ENCODE data around the gene SLC22A13.
"Not testable (repeated sequence)": the region's sequence is repeated elsewhere in the genome, so short reads cannot be mapped to it uniquely, and the experiment has no call there.

Gene SLC22A13

GRCh38 chr3:38264779-38265178 lies 833 bp upstream of the SLC22A13 start:
- no peak for DNase-seq

- DNase-seq = no peak
Measured at GRCh38 chr3:38266810-38267209, 1.2 kb downstream of the SLC22A13 start.

- no peak for DNase-seq
Measured at GRCh38 chr3:38267662-38268061, 2.0 kb downstream of the SLC22A13 start.

GRCh38 chr3:38268087-38268486 lies 2.5 kb downstream of the SLC22A13 start:
- no peak for DNase-seq

- no peak for DNase-seq
Measured at GRCh38 chr3:38268522-38268921, 2.9 kb downstream of the SLC22A13 start.

DNA sequence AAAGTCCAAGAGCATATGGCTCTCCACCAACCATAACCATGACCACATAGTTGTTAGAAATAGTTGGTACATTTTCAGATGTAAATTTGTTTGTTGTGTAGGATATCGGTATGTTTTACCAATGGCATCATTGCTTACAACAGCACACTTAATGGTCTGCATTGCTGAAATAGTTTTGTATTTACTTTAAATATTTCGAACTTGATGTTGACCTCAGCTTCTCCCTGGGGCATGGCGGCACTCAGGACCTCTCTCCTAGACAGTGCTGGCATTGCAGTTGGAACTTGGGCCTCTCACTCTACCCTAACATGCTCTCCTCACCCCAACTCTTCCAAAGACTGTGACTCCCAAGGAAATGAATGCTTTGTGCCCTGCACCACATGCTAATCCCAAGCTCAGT lies 5.0 kb downstream of the SLC22A13 start:
- DNase-seq = no peak

DNA sequence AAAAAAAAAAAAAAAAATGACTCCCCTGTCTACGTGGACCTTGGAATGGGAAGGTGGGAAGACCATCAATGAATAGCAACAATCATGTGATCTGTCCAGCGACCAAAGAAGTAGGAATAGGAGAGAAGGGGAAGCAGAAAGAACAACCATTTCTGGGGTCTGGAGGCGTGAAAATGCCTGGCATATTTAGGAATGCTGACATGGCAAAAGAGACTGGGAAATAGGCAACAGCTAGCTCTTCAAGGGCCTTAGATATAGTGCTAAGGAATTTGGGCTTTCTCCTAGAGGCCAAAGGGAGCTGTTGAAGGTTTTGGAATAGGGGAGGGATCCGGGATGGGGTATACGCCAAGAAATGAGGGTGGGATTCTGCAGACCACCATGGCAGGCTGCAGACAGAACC lies 5.9 kb downstream of the SLC22A13 start:
- DNase-seq = no peak

GRCh38 chr3:38274864-38275649 lies 9.4 kb downstream of the SLC22A13 start:
- DNase-seq = no peak

GRCh38 chr3:38275658-38276057 lies 10.0 kb downstream of the SLC22A13 start:
- DNase-seq = no peak

DNA sequence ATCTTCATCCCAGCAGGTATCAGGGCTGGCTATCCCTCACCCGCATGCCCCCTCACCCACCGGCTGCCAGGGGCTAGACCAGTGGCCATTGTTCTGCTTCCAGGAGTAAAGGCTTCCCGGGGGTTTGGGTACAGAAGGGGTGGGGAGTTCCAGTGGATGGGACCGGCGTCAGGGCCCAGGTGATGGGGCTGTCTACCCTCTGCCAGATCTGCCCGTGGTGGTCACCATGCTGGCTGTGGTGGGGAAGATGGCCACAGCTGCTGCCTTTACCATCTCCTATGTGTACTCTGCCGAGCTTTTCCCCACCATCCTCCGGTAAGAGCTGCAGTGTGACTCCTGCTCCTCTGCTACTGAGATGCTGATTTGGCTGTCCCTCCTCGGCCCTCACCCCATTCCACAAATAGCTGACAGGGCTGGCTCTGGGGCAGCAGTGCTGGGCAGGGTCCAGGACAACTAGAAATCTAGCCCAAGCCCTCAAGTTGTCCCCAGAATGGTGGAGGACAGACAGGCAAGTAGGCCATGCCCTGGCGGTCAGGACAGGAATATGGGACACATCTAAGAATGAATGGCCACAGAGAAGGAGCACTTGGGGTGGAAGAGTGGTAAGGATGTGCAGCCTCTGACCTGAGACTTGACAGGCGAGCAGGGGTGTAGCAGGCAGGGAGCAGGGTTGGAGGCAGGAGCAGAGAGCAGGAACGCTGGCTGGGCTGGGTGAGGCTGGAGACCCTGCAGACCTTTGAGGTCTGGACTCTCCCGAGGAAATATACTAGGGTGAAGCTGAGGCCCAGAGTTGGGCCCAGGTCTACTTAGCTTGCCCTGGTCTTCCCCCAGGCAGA lies 10.7 kb downstream of the SLC22A13 start:
- no peak for DNase-seq

GRCh38 chr3:38276917-38277630 lies 11.5 kb downstream of the SLC22A13 start:
- no peak for DNase-seq

- DNase-seq = no peak
Measured at GRCh38 chr3:38278841-38279240, 13.2 kb downstream of the SLC22A13 start.

DNA sequence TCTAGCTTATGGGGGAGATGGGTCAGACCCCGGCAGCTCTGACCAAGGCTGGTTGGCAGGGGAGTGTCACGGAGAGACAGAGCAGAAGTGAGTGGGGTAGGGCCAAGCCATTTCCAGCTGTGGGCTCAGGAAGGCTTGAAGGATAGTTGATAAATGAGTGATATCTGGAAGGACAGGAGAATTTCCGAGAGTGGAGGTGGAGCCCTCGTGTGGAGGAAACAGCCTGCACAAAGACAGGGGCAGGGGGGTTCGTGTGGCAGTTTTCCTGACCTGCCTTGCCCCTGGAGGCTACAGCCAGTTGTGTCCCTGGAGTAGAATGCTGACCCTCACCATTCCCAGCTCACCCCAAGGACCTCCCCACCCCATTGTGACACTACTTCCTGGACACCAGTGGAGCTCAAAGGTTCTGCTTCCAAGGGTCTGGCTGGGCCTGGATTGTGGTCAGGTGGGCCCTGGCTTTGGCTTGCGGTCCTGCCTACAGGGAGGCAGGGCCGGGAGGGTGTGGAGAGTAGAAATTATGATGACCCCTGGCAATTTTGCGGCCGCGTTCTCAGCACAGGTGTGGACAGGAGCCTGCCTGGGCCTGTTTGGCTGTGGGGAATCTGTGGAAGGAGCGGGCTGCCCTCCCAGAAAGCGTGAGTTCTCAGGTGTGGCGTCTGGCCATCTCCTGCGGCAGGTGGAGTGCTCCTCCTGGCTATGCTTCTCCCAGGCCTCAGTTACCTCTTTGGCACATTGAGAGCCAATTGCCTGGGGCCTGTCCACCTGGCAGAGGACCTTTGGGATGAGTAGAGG lies 16.5 kb downstream of the SLC22A13 start, which contains the start of gene SLC22A14:
TSS of gene SLC22A14 (plus strand) at position 400 of the 792 bp plus-strand sequence. CDS start 23,733 bp downstream, outside the sequence.
- no peak for DNase-seq

GRCh38 chr3:38283810-38284755 lies 18.5 kb downstream of the SLC22A13 start:
- DNase-seq = no peak

DNA sequence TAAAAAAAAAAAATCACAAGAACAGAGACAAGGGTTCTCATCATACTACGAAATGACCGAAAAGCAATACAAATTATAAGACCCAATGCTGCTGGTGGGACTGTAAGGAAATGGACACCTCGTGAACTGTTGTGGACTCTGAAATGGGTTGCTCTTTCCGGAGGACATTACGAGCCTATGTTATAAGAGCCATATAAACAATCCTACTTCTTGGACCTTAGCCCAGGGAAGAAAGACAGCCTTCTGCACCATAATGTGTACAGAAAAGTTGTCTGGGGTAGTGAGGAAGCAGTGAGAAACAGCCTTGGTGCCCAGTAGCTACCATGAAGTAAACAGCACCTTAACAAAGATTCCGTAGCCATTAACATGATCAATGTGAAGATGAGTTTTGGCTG lies 19.1 kb downstream of the SLC22A13 start:
- DNase-seq = no peak

GRCh38 chr3:38289286-38290217 lies 23.9 kb downstream of the SLC22A13 start:
- DNase-seq = not testable (repeated sequence)

DNA sequence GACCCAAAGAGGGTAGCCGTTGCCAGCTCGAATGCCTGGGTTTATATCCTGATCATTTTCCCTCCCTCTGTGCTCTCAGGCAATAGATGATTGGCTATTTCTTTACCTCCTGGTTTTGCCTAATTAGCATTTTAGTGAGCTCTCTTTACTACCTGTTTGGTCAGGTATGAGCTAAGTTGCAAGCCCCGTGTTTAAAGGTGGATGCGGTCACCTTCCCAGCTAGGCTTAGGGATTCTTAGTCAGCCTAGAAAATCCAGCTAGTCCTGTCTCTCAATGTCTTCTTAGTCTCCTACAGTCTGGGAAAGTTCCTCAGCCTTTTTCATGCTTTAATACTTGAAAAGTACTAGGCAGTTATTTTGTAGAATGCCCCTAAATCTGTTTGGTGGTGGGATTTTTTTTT lies 31.4 kb downstream of the SLC22A13 start:
- not testable (repeated sequence) for DNase-seq

- no peak for DNase-seq
Measured at GRCh38 chr3:38297537-38297936, 31.9 kb downstream of the SLC22A13 start.

DNA sequence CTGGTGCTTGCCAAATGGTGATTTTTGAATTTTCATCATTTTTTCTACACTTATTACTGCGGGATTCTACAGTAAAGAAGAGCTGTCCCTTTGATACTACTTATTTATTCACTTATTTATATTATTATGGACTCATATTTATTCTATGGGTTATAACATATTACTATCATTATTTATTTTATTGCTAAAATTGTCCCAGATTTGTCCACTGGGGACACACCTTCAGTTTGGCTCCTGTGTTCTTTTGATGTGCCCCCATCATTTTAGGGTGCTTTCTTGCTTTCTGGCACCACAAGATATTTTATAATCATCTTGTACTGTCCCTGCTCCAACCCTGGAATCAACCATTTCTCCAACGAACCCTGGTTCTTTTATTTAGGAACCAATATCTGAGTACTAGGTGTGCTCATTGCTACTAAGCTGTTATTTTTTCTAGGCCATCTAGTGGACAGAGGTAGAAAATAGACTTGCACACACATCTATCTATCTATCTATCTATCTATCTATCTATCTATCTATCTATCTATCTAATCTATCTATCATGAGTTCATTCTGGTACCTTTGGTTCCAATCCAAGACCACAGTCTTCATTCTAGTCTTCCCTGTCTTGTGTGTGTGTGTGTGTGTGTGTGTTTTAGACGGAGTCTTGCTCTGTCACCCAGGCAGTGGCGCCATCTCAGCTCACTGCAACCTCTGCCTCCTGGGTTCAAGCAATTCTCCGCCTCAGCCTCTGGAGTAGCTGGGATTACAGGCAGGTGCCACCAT lies 32.5 kb downstream of the SLC22A13 start:
- DNase-seq = no peak

Measured in activated CD4-positive, alpha-beta T cell treated with anti-CD3 and anti-CD28 coated beads, Interleukin-2, amount 50 U/mL, for 48 hours (primary cell).